Measurements from ENCODE around the gene CLEC6A. TPM values are rescaled to one million over a fixed set of nuclear protein-coding genes. Genes with fewer than 3 reads are reported as not detected.
"Not testable (repeated sequence)": the region's sequence is repeated elsewhere in the genome, so short reads cannot be mapped to it uniquely, and the experiment has no call there.

CLEC6A gene
- total RNA-seq, 4 donors from 2014 or later, result not detected

GRCh38 chr12:8491646-8492530 is 36.1 kb downstream of the CLEC6A start:
- H3K9me3 ChIP-seq, result peaks cover 0 to 5% (median 0%) of the 10 kb centered on the region in 4 donors
- DNase-seq (ENCODE audit: extremely low spot score), result no peak
- H3K27me3 ChIP-seq, result no peaks in the 10 kb centered on the region
- H3K27ac ChIP-seq (replicated peaks in 1 of 4), result no peak overlapping the region
- 71% methylated on average over 5 of the region's 5 CpGs for WGBS
- H3K4me3 ChIP-seq, result no peak overlapping the region
- H3K36me3 ChIP-seq, result no peaks in the 10 kb centered on the region
- no peaks in the 10 kb centered on the region for H3K4me1 ChIP-seq
- no peak for TF ChIP-seq POLR2AphosphoS5 (IDR thresholded peaks at IDR 0.05)
- no peak for TF ChIP-seq EP300 (IDR thresholded peaks at IDR 0.05)
- no peak for TF ChIP-seq CTCF (IDR thresholded peaks at IDR 0.05)
- TF ChIP-seq POLR2A (IDR thresholded peaks at IDR 0.05; ENCODE audit: low read depth), result no peak
- intact Hi-C loops (cut with DNase I), result no loop called here

GRCh38 chr12:8493084-8493483 is 37.3 kb downstream of the CLEC6A start:
- H3K4me3 ChIP-seq, result no peak overlapping the region
- H3K36me3 ChIP-seq, result no peaks in the 10 kb centered on the region
- intact Hi-C loops (cut with DNase I), result no loop called here
- H3K9me3 ChIP-seq, result no peaks in the 10 kb centered on the region
- H3K4me1 ChIP-seq, result no peaks in the 10 kb centered on the region
- 61% methylated on average over 1 of the region's 2 CpGs for WGBS
- no peak for DNase-seq (ENCODE audit: extremely low spot score)
- H3K27me3 ChIP-seq, result no peaks in the 10 kb centered on the region
- H3K27ac ChIP-seq (replicated peaks in 1 of 4), result no peak overlapping the region
- TF ChIP-seq CTCF (IDR thresholded peaks at IDR 0.05) (no peak), EP300 (IDR thresholded peaks at IDR 0.05) (no peak), POLR2AphosphoS5 (IDR thresholded peaks at IDR 0.05) (no peak), POLR2A (IDR thresholded peaks at IDR 0.05; ENCODE audit: low read depth) (no peak)

GRCh38 chr12:8495671-8496070 is 39.9 kb downstream of the CLEC6A start:
- 78% methylated on average over 3 of the region's 4 CpGs for WGBS

GRCh38 chr12:8496074-8496473 is 40.3 kb downstream of the CLEC6A start:
- DNase-seq (ENCODE audit: extremely low spot score); H3K9me3 ChIP-seq; H3K4me3 ChIP-seq; H3K4me1 ChIP-seq; H3K36me3 ChIP-seq; H3K27ac ChIP-seq (replicated peaks in 1 of 4); intact Hi-C loops (cut with DNase I); H3K27me3 ChIP-seq: not testable (repeated sequence)
- WGBS, result 63% methylated on average over 4 of the region's 7 CpGs

More at GRCh38 chr12:8495671-8496070, 39.9 kb downstream of the CLEC6A start:
- DNase-seq (ENCODE audit: extremely low spot score); H3K27me3 ChIP-seq; intact Hi-C loops (cut with DNase I); H3K36me3 ChIP-seq; H3K27ac ChIP-seq (replicated peaks in 1 of 4); H3K4me1 ChIP-seq; H3K4me3 ChIP-seq; H3K9me3 ChIP-seq: not testable (repeated sequence)

GRCh38 chr12:8499616-8500015 is 43.9 kb downstream of the CLEC6A start:
- H3K27me3 ChIP-seq, result no peaks in the 10 kb centered on the region
- TF ChIP-seq POLR2AphosphoS5 (IDR thresholded peaks at IDR 0.05), result no peak
- TF ChIP-seq POLR2A (IDR thresholded peaks at IDR 0.05; ENCODE audit: low read depth), result no peak
- TF ChIP-seq EP300 (IDR thresholded peaks at IDR 0.05), result no peak
- TF ChIP-seq CTCF (IDR thresholded peaks at IDR 0.05), result no peak
- H3K27ac ChIP-seq (replicated peaks in 1 of 4), result no peak overlapping the region
- DNase-seq (ENCODE audit: extremely low spot score), result no peak
- WGBS, result 42% methylated on average over 4 of the region's 4 CpGs
- no peak overlapping the region for H3K4me3 ChIP-seq
- H3K9me3 ChIP-seq, result no peaks in the 10 kb centered on the region
- intact Hi-C loops (cut with DNase I), result no loop called here
- no peaks in the 10 kb centered on the region for H3K36me3 ChIP-seq
- no peaks in the 10 kb centered on the region for H3K4me1 ChIP-seq

GRCh38 chr12:8501720-8502119 is 46.0 kb downstream of the CLEC6A start:
- H3K9me3 ChIP-seq, result no peaks in the 10 kb centered on the region
- WGBS, result 74% methylated on average over 3 of the region's 3 CpGs

More at GRCh38 chr12:8501720-8502119, 46.0 kb downstream of the CLEC6A start:
- no peak overlapping the region for H3K27ac ChIP-seq (replicated peaks in 1 of 4)
- DNase-seq (ENCODE audit: extremely low spot score), result no peak
- no peak overlapping the region for H3K4me3 ChIP-seq
- no peaks in the 10 kb centered on the region for H3K4me1 ChIP-seq
- H3K36me3 ChIP-seq, result no peaks in the 10 kb centered on the region
- H3K27me3 ChIP-seq, result no peaks in the 10 kb centered on the region
- no peak for TF ChIP-seq POLR2AphosphoS5 (IDR thresholded peaks at IDR 0.05)
- TF ChIP-seq CTCF (IDR thresholded peaks at IDR 0.05), result no peak
- TF ChIP-seq EP300 (IDR thresholded peaks at IDR 0.05), result no peak
- no peak for TF ChIP-seq POLR2A (IDR thresholded peaks at IDR 0.05; ENCODE audit: low read depth)
- intact Hi-C loops (cut with DNase I), result no loop called here

Data from esophagus muscularis mucosa (tissue), 4 donors.